Liver (tissue), 3 donors: ENCODE measurements around the gene ZNF717.

Experiments used
- GABPA ChIP-seq, 2 donors: IDR thresholded peaks in 1 of 2; conservative IDR thresholded peaks in 1 of 2; 2 replicates each; pipeline ENCODE4 v1.6.1; 2016; ENCODE audit warnings: antibody characterized with exemption in 2 of 2, mild to moderate bottlenecking in 1 of 2, moderate library complexity in 1 of 2
- YY1 ChIP-seq: IDR thresholded peaks from 2 replicates; pipeline ENCODE4 v1.6.1; 2016; ENCODE audit warnings: antibody characterized with exemption, mild to moderate bottlenecking
- TF ChIP-seq, protein P1 (sequence below): IDR thresholded peaks from 2 replicates; pipeline ENCODE4 v1.6.1; 2016; ENCODE audit warnings: antibody characterized with exemption
- TF ChIP-seq, protein P2 (sequence below): fragments of 150-350 bp; IDR thresholded peaks from 2 replicates; pipeline ENCODE4 v1.5.1; 2017; ENCODE audit warnings: improper control_type of control experiment, low read depth, low read length; ENCODE audit not compliant: missing input control
- TF ChIP-seq, protein P3 (sequence below): IDR thresholded peaks from 2 replicates; pipeline ENCODE4 v1.6.1; 2016; ENCODE audit warnings: antibody characterized with exemption, mild to moderate bottlenecking
- donor health status: healthy.
- donor health status: healthy.

DNA sequence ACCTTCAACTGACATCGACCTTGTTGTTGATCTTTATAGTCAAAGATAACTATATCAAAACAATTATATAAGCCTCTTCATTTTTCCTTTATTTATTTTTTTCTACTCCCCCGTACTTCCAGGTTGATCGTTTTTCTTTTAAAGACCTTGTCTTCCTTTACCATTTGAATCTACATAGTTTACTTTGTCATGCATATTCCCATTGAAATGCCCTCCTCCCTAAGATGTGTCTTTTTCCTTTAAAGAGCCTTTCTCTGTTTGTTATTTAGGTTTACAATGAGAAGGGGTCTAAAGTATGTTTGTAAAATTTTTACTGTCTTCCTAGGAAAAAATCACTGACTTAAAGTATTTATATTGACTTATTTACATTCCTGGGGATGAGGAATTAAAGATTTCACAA lies 29.4 kb upstream of the ZNF717 start:
- TF ChIP-seq, protein P1, sequence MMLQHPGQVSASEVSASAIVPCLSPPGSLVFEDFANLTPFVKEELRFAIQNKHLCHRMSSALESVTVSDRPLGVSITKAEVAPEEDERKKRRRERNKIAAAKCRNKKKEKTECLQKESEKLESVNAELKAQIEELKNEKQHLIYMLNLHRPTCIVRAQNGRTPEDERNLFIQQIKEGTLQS: no peak
- TF ChIP-seq, protein P2, sequence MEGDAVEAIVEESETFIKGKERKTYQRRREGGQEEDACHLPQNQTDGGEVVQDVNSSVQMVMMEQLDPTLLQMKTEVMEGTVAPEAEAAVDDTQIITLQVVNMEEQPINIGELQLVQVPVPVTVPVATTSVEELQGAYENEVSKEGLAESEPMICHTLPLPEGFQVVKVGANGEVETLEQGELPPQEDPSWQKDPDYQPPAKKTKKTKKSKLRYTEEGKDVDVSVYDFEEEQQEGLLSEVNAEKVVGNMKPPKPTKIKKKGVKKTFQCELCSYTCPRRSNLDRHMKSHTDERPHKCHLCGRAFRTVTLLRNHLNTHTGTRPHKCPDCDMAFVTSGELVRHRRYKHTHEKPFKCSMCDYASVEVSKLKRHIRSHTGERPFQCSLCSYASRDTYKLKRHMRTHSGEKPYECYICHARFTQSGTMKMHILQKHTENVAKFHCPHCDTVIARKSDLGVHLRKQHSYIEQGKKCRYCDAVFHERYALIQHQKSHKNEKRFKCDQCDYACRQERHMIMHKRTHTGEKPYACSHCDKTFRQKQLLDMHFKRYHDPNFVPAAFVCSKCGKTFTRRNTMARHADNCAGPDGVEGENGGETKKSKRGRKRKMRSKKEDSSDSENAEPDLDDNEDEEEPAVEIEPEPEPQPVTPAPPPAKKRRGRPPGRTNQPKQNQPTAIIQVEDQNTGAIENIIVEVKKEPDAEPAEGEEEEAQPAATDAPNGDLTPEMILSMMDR: no peak
- TF ChIP-seq YY1 (no peak), GABPA (IDR thresholded peaks at IDR 0.05 in 1 of 2, conservative IDR thresholded peaks at IDR 0.05 in 1 of 2) (no peak)
- TF ChIP-seq, protein P3, sequence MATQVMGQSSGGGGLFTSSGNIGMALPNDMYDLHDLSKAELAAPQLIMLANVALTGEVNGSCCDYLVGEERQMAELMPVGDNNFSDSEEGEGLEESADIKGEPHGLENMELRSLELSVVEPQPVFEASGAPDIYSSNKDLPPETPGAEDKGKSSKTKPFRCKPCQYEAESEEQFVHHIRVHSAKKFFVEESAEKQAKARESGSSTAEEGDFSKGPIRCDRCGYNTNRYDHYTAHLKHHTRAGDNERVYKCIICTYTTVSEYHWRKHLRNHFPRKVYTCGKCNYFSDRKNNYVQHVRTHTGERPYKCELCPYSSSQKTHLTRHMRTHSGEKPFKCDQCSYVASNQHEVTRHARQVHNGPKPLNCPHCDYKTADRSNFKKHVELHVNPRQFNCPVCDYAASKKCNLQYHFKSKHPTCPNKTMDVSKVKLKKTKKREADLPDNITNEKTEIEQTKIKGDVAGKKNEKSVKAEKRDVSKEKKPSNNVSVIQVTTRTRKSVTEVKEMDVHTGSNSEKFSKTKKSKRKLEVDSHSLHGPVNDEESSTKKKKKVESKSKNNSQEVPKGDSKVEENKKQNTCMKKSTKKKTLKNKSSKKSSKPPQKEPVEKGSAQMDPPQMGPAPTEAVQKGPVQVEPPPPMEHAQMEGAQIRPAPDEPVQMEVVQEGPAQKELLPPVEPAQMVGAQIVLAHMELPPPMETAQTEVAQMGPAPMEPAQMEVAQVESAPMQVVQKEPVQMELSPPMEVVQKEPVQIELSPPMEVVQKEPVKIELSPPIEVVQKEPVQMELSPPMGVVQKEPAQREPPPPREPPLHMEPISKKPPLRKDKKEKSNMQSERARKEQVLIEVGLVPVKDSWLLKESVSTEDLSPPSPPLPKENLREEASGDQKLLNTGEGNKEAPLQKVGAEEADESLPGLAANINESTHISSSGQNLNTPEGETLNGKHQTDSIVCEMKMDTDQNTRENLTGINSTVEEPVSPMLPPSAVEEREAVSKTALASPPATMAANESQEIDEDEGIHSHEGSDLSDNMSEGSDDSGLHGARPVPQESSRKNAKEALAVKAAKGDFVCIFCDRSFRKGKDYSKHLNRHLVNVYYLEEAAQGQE: no peak
